Measurements from ENCODE around the gene POLR1A.

The POLR1A gene

GRCh38 chr2:86105252-86105968 is at the start of gene POLR1A:
Gene POLR1A, minus strand, starts transcription at chr2:86105886. Its CDS starts 110 bp downstream, at chr2:86105776.
- peak; percentile 85 for DNase-seq (ENCODE audit: extremely low read depth, low read depth)
- 0 out of 2 replicates have a peak, but pooled peaks have one; percentile 0 for TF ChIP-seq CTCF (IDR thresholded peaks at IDR 0.05; ENCODE audit: low read depth, low read length)

- no peak for TF ChIP-seq CTCF (IDR thresholded peaks at IDR 0.05; ENCODE audit: low read depth, low read length)
- DNase-seq (ENCODE audit: extremely low read depth, low read depth), result no peak
Measured at GRCh38 chr2:86150502-86150901, 44.8 kb upstream of the POLR1A start.

GRCh38 chr2:86147793-86148192 is 42.1 kb upstream of the POLR1A start:
- no peak for DNase-seq (ENCODE audit: extremely low read depth, low read depth)
- no peak for TF ChIP-seq CTCF (IDR thresholded peaks at IDR 0.05; ENCODE audit: low read depth, low read length)

GRCh38 chr2:86143926-86144685 is 38.4 kb upstream of the POLR1A start:
- TF ChIP-seq CTCF (IDR thresholded peaks at IDR 0.05; ENCODE audit: low read depth, low read length), result no peak
- DNase-seq (ENCODE audit: extremely low read depth, low read depth), result no peak

GRCh38 chr2:86143307-86143706 is 37.6 kb upstream of the POLR1A start:
- TF ChIP-seq CTCF (IDR thresholded peaks at IDR 0.05; ENCODE audit: low read depth, low read length), result no peak
- DNase-seq (ENCODE audit: extremely low read depth, low read depth), result no peak

GRCh38 chr2:86142436-86143257 is 37.0 kb upstream of the POLR1A start:
- DNase-seq (ENCODE audit: extremely low read depth, low read depth), result no peak
- TF ChIP-seq CTCF (IDR thresholded peaks at IDR 0.05; ENCODE audit: low read depth, low read length), result no peak

Data from AG09319 (cell line).